H1 (cell line): ENCODE data around the gene GP5. TPM values are rescaled to one million over a fixed set of nuclear protein-coding genes. Genes with fewer than 3 reads are reported as not detected.

Experiments
- CTCF ChIA-PET: fragments of 300-600 bp; sonication (Branson Sonifier 250); formaldehyde crosslinking; loops from one replicate; lab custom pipeline; 2021; ENCODE audit not compliant: partially characterized antibody; lab: Charles Lee
- POLR2A ChIA-PET: fragments of 300-600 bp; sonication (Branson Sonifier 250); formaldehyde crosslinking; loops from one replicate; lab custom pipeline; 2021; ENCODE audit warnings: inconsistent platforms; ENCODE audit not compliant: partially characterized antibody; lab: Charles Lee
- DNase-seq, 2 experiments: peaks; one replicate each; pipeline versions ENCODE4 v3.0.0 to v3.0.0-alpha.2; 2010 to 2022; ENCODE audit warnings: low spot score in 2 of 2, low read depth in 1 of 2, mixed read lengths in 1 of 2
- FAIRE-seq: peaks from 2 replicates; lab custom pipeline; 2011; peaks lifted over from hg19 to GRCh38; lab: Jason Lieb, UNC
- H2AFZ ChIP-seq: 2 replicates; pipeline ENCODE4 v1.8.1; 2012; ENCODE audit warnings: low read length, inconsistent platforms
- H2AK5ac ChIP-seq: 2 replicates; pipeline ENCODE4 v1.6.1; 2013; ENCODE audit warnings: low read depth, low read length
- H2BK120ac ChIP-seq: replicated peaks from 2 replicates; pipeline ENCODE3; 2013; ENCODE audit warnings: low read depth, low read length, inconsistent platforms
- H2BK12ac ChIP-seq: 2 replicates; pipeline ENCODE4 v1.6.1; 2013; ENCODE audit warnings: low read depth, low read length
- H2BK15ac ChIP-seq: 2 replicates; pipeline ENCODE4 v1.6.1; 2013; ENCODE audit warnings: low read length
- H2BK20ac ChIP-seq: 2 replicates; pipeline ENCODE4 v1.6.1; 2013; ENCODE audit warnings: low read length
- H2BK5ac ChIP-seq: 2 replicates; pipeline ENCODE4 v1.6.1; 2013; ENCODE audit warnings: low read depth, low read length
- H3K14ac ChIP-seq: 2 replicates; pipeline ENCODE4 v1.6.1; 2013; ENCODE audit warnings: inconsistent platforms; ENCODE audit not compliant: insufficient read length
- H3K18ac ChIP-seq: 2 replicates; pipeline ENCODE4 v1.6.1; 2013; ENCODE audit warnings: low read length; ENCODE audit errors: extremely low read depth
- H3K23ac ChIP-seq: 2 replicates; pipeline ENCODE4 v1.6.1; 2013; ENCODE audit warnings: inconsistent platforms; ENCODE audit not compliant: insufficient read length
- H3K23me2 ChIP-seq: 2 replicates; pipeline ENCODE4 v1.6.1; 2013; ENCODE audit warnings: low read depth, low read length
- H3K27ac ChIP-seq: 2 replicates; pipeline ENCODE4 v1.6.1; 2011; ENCODE audit warnings: low read depth, low read length, inconsistent platforms
- H3K27me3 ChIP-seq, 4 experiments: replicated peaks in 1 of 4; 1 replicate in 1 of 4; 2 replicates in 3 of 4; pipeline versions ENCODE4 v1.6.1 to v1.8.1; 2011 to 2013; ENCODE audit warnings: low read length in 3 of 4, mild to moderate bottlenecking in 3 of 4, inconsistent platforms in 2 of 4, mixed read lengths in 2 of 4, moderate library complexity in 1 of 4; ENCODE audit not compliant: control insufficient read depth in 3 of 4, insufficient read depth in 3 of 4; ENCODE audit errors: extremely low read depth in 1 of 4
- H3K36me3 ChIP-seq, 4 experiments: 2 replicates each; pipeline versions ENCODE4 v1.6.1 to v1.8.1; 2011 to 2013; ENCODE audit warnings: mild to moderate bottlenecking in 4 of 4, low read length in 3 of 4, moderate library complexity in 2 of 4, control low read depth in 1 of 4, inconsistent platforms in 1 of 4; ENCODE audit not compliant: insufficient read depth in 4 of 4, control insufficient read depth in 2 of 4
- H3K4ac ChIP-seq: replicated peaks from 2 replicates; pipeline ENCODE3; 2013; ENCODE audit warnings: low read length, low read depth, mixed read lengths, inconsistent platforms; ENCODE audit not compliant: insufficient read length
- H3K4me1 ChIP-seq, 4 experiments: replicated peaks in 1 of 4; 1 replicate in 1 of 4; 2 replicates in 3 of 4; pipeline versions ENCODE4 v1.6.1 to v1.8.1; 2011 to 2013; ENCODE audit warnings: low read length in 3 of 4, inconsistent platforms in 2 of 4, mixed read lengths in 1 of 4; ENCODE audit not compliant: insufficient read depth in 4 of 4, control insufficient read depth in 3 of 4
- H3K4me2 ChIP-seq, 2 experiments: 2 replicates each; pipeline versions ENCODE4 v1.6.1 to v1.8.1; 2011 to 2013; ENCODE audit warnings: low read depth in 2 of 2, low read length in 2 of 2, control low read depth in 1 of 2, inconsistent platforms in 1 of 2, mild to moderate bottlenecking in 1 of 2; ENCODE audit not compliant: insufficient read depth in 1 of 2
- H3K4me3 ChIP-seq, 4 experiments: fragments of 200-600, 300-600 bp in 1 of 4; sonication (generic), shearing (Covaris generic), sonication (Bioruptor Twin) in 1 of 4; 2 replicates each; pipeline versions ENCODE4 v1.5.1 to v1.8.1; 2011 to 2016; ENCODE audit warnings: low read length in 4 of 4, low read depth in 3 of 4, control low read depth in 2 of 4, inconsistent platforms in 2 of 4, mild to moderate bottlenecking in 2 of 4, mixed read lengths in 1 of 4, moderate library complexity in 1 of 4; ENCODE audit not compliant: insufficient read depth in 2 of 4; ENCODE audit errors: extremely low read depth in 1 of 4
- H3K56ac ChIP-seq: replicated peaks from 2 replicates; pipeline ENCODE3; 2013; ENCODE audit warnings: low read depth, mild to moderate bottlenecking, mixed read lengths, low read length, inconsistent platforms; ENCODE audit not compliant: insufficient read length
- H3K79me1 ChIP-seq: 2 replicates; pipeline ENCODE4 v1.6.1; 2013; ENCODE audit warnings: low read depth, low read length, control low read depth
- H3K79me2 ChIP-seq, 2 experiments: 2 replicates each; pipeline versions ENCODE4 v1.6.1 to v1.8.1; 2012 to 2013; ENCODE audit warnings: low read length in 2 of 2, mild to moderate bottlenecking in 2 of 2, inconsistent platforms in 1 of 2; ENCODE audit not compliant: insufficient read depth in 2 of 2, control insufficient read depth in 1 of 2
- H3K9ac ChIP-seq, 4 experiments: replicated peaks in 1 of 4; 1 replicate in 1 of 4; 2 replicates in 3 of 4; pipeline versions ENCODE4 v1.6.1 to v1.8.1; 2011 to 2013; ENCODE audit warnings: low read depth in 3 of 4, low read length in 3 of 4, control low read depth in 2 of 4, mild to moderate bottlenecking in 2 of 4, moderate library complexity in 2 of 4, inconsistent platforms in 1 of 4; ENCODE audit errors: extremely low read depth in 1 of 4
- H3K9me3 ChIP-seq, 2 experiments: 2 replicates each; pipeline versions ENCODE4 v1.6.1 to v1.8.1; 2012 to 2013; ENCODE audit warnings: mild to moderate bottlenecking in 2 of 2, moderate library complexity in 2 of 2, control low read depth in 1 of 2, inconsistent platforms in 1 of 2, low read depth in 1 of 2, low read length in 1 of 2, mixed read lengths in 1 of 2; ENCODE audit not compliant: insufficient read depth in 2 of 2
- H4K20me1 ChIP-seq, 2 experiments: replicated peaks in 1 of 2; 2 replicates each; pipeline versions ENCODE3 to v1.8.1; 2011 to 2013; ENCODE audit warnings: inconsistent platforms in 2 of 2, low read length in 2 of 2, mild to moderate bottlenecking in 1 of 2; ENCODE audit not compliant: insufficient read depth in 2 of 2, control insufficient read depth in 1 of 2
- H4K5ac ChIP-seq: 2 replicates; pipeline ENCODE4 v1.6.1; 2013; ENCODE audit warnings: low read length, low read depth, mixed read lengths, inconsistent platforms; ENCODE audit not compliant: insufficient read length
- H4K8ac ChIP-seq: 2 replicates; pipeline ENCODE4 v1.8.0; 2013; ENCODE audit warnings: mild to moderate bottlenecking, moderate library complexity, low read length, inconsistent platforms; ENCODE audit not compliant: insufficient read depth; ENCODE audit errors: extremely low read depth
- H4K91ac ChIP-seq: replicated peaks from 2 replicates; pipeline ENCODE3; 2013; ENCODE audit warnings: low read length, mixed read lengths, inconsistent platforms; ENCODE audit not compliant: insufficient read length
- ATF2 ChIP-seq: IDR thresholded peaks from 2 replicates; pipeline ENCODE4 v1.6.1; 2012; ENCODE audit warnings: low read length, inconsistent platforms
- BACH1 ChIP-seq: IDR thresholded peaks from 2 replicates; pipeline ENCODE4 v1.6.1; 2012; ENCODE audit warnings: low read length, improper control_type of control experiment
- BCL11A ChIP-seq, 2 experiments: IDR thresholded peaks; one replicate each; pipeline ENCODE4 v1.6.1; 2011; ENCODE audit warnings: low read depth in 2 of 2, low read length in 2 of 2, mild to moderate bottlenecking in 2 of 2
- BRCA1 ChIP-seq: IDR thresholded peaks from 2 replicates; pipeline ENCODE4 v1.6.1; 2012; ENCODE audit warnings: low read depth, low read length, improper control_type of control experiment
- EGR1 ChIP-seq: IDR thresholded peaks from 2 replicates; pipeline ENCODE4 v1.6.1; 2011; ENCODE audit warnings: low read depth, low read length, borderline replicate concordance
- EP300 ChIP-seq, 2 experiments: IDR thresholded peaks; 1 replicate in 1 of 2; 2 replicates in 1 of 2; pipeline ENCODE4 v1.6.1; 2011 to 2012; ENCODE audit warnings: low read depth in 2 of 2, low read length in 2 of 2, mild to moderate bottlenecking in 2 of 2, borderline replicate concordance in 1 of 2, inconsistent platforms in 1 of 2, moderate library complexity in 1 of 2
- NRF1 ChIP-seq: IDR thresholded peaks from 2 replicates; pipeline ENCODE4 v1.6.1; 2011; ENCODE audit warnings: mild to moderate bottlenecking, low read depth, low read length, improper control_type of control experiment
- SAP30 ChIP-seq: fragments of 300-600 bp; sonication (generic); IDR thresholded peaks from 2 replicates; pipeline ENCODE4 v1.7.1; 2012; ENCODE audit warnings: low read length, moderate library complexity, mild to moderate bottlenecking, inconsistent platforms; ENCODE audit not compliant: insufficient read depth, insufficient replicate concordance
- SUZ12 ChIP-seq: fragments of 200-600 bp; sonication (generic); IDR thresholded peaks from 2 replicates; pipeline ENCODE4 v1.6.1; 2012; ENCODE audit warnings: mild to moderate bottlenecking, inconsistent platforms, low read length, moderate library complexity, mixed read lengths
- WGBS, 2 experiments: shearing (Covaris generic) in 1 of 2; methylation state at CpG; one replicate each; pipeline versions ENCODE4 v1.1.6 to v1.1.7; 2013 to 2015; ENCODE audit warnings: low lambda C conversion rate in 2 of 2, mixed read lengths in 2 of 2, inconsistent platforms in 1 of 2, low coverage in 1 of 2, missing lambda C conversion rate in 1 of 2; ENCODE audit not compliant: insufficient replicate concordance in 2 of 2, insufficient coverage in 1 of 2, insufficient read length in 1 of 2; ENCODE audit errors: extremely low coverage in 1 of 2, missing lambda C conversion rate in 1 of 2; 5-methylcytosine and 5-hydroxymethylcytosine counted together
- polyA plus RNA-seq, 7 experiments: library from polyadenylated mRNA; depleted of rRNA in 3 of 7; stranded (reverse) in 5 of 7; unstranded in 2 of 7; fragments of >200 nt in 5 of 7; fragments of 200-250 nt in 2 of 7; gene quantifications; 1 replicate in 5 of 7; 2 replicates in 1 of 7; 4 replicates in 1 of 7; pipeline versions ENCODE4 v1.2.1 to v1.2.3, GENCODE V29; 2011 to 2013; ENCODE audit warnings: missing spikeins in 2 of 7, mixed read lengths in 2 of 7
- total RNA-seq: library from RNA; stranded (reverse); fragmentation: NEBNext Ultra II Directional; extraction: Animal tissue kit (Norgen Biotek cat#: 25700); gene quantifications from 2 replicates; pipeline ENCODE4 v1.2.1, GENCODE V29; 2021

The GP5 gene
- total and polyA plus RNA-seq, 2 of the 8 experiments (the other 6 are each of a cell fraction or from before 2014, with no cell fraction given), result 0.13 to 0.14 TPM

DNA sequence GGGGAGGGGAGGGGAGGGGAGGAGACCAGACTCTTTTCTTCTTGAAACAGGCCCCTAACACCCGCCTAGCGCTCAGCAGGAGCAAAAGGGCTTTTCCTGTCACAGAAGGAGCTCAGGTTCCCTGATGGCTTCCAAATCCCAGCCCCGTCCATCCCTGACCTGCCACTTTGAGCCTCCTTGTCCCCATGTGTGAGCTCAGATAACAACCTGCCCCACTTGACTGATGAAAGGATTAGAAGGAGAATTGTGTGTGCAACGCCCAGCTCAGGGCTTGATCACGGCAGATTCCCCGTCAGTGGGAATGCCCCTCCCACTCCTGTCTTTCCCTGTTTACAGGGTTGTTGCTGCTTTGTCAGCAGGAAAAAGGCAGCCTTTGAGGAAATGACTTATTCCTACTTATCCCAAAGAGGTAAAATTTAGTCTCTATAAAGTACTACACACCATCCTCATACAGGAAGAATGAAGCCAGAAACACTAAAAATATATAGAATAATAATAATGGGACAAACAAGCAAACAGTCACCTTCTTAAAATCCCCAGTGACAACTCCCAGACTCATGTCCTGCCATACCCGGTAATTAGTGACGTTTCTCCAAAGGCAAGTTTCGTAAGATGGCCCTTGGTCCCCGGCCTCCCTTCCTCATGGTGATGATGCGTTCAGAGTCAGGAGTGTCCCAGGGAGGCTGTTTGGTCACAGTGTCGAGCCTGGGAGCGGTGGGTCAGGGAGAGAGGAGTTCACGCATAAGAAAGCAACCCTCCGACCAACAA lies 23.4 kb downstream of the GP5 start:
- Histone ChIP-seq H2BK15ac (peak overlapping the region; percentile 96; the same call in 1 of the 2 replicates), H3K4me1 (peaks cover 1 to 18% (median 6%) of the 10 kb centered on the region in 4 experiments), H4K5ac (no peak overlapping the region), H4K8ac (no peak overlapping the region), H3K36me3 (no peaks in the 10 kb centered on the region), H3K23ac (no peak overlapping the region), H3K4ac (no peak overlapping the region), H3K56ac (no peak overlapping the region), H4K20me1 (no peaks in the 10 kb centered on the region), H3K14ac (no peak overlapping the region), H3K27me3 (0 out of 7 replicates have a peak, but pooled peaks cover 0 to 2% (median 0%) of the 10 kb centered on the region in 4 experiments), H2AK5ac (no peak overlapping the region), H4K91ac (peak overlapping the region; percentile 31), H2BK12ac (peak overlapping the region; percentile 97; the same call in 1 of the 2 replicates), H2BK120ac (no peak overlapping the region), H3K23me2 (no peaks in the 10 kb centered on the region), H3K79me2 (no peaks in the 10 kb centered on the region), H3K9me3 (no peaks in the 10 kb centered on the region), H3K79me1 (no peaks in the 10 kb centered on the region), H3K4me2 (peak overlapping the region; percentile 16 to 33), H2BK5ac (no peak overlapping the region; the same call in 1 of the 2 replicates), H2BK20ac (0 out of 2 replicates have a peak overlapping the region, but pooled peaks have one; percentile 62), H2AFZ (peak overlapping the region; percentile 84; the same call in 1 of the 2 replicates), H3K27ac (no peak overlapping the region), H3K18ac (peak overlapping the region; percentile 26), H3K4me3 (peak overlapping the region in 1 of 4 experiments; percentile 27; a peak in 1 of 8 replicates), H3K9ac (no peak overlapping the region)
- FAIRE-seq (no peak), DNase-seq (no peak)
- ChIA-PET CTCF (interaction anchor here (0.9 to 1.8 kb wide), 3 partner anchors 32 to 42 kb away, joined by 3 to 8 read pairs (median 5); no protein-coding TSS in a partner anchor), POLR2A (interaction anchor here (0.5 to 1.1 kb wide), 3 partner anchors 16 to 182 kb away, joined by 3 read pairs; no protein-coding TSS in a partner anchor)
- WGBS, 2 experiments, result 62% methylated on average over 13 of the region's 15 CpGs; no CpG with 5 or more reads in 1 of the 2 experiments
- TF ChIP-seq SAP30 (no peak), ATF2 (no peak), EP300 (IDR thresholded peaks at IDR 0.05; ENCODE audit: borderline replicate concordance in 1 of 2, low read depth in 2 of 2, low read length in 2 of 2) (no peak), BACH1 (no peak), NRF1 (no peak), EGR1 (no peak), SUZ12 (no peak), BRCA1 (no peak), BCL11A (IDR thresholded peaks at IDR 0.05; ENCODE audit: low read depth in 2 of 2, low read length in 2 of 2) (no peak)
